ENCODE data around the gene RNF181.
"Not testable (repeated sequence)": the region's sequence is repeated elsewhere in the genome, so short reads cannot be mapped to it uniquely, and the experiment has no call there.

The RNF181 gene

GRCh38 chr2:85577386-85578242, 17.9 kb upstream of the RNF181 start, which contains the start of gene VAMP8:
TSS of gene VAMP8 (plus strand) at chr2:85577586. CDS start at chr2:85577647, 61 bp downstream.
- no peak for DNase-seq

GRCh38 chr2:85578243-85579180, 17.0 kb upstream of the RNF181 start:
- no peak for DNase-seq

GRCh38 chr2:85579266-85579935, 16.1 kb upstream of the RNF181 start:
- DNase-seq = no peak

- no peak for DNase-seq
These were observed 15.3 kb upstream of the RNF181 start for GRCh38 chr2:85580206-85580605.

- no peak for DNase-seq
These were observed 13.1 kb upstream of the RNF181 start for GRCh38 chr2:85582492-85582891.

- DNase-seq = no peak
These were observed 11.7 kb upstream of the RNF181 start for GRCh38 chr2:85583667-85584353.

GRCh38 chr2:85584354-85584856, 11.1 kb upstream of the RNF181 start, which contains the start of gene VAMP5:
TSS of gene VAMP5 (plus strand) at chr2:85584431. CDS start at chr2:85584491, 60 bp downstream.
- no peak for DNase-seq

- no peak for DNase-seq
These were observed 10.4 kb upstream of the RNF181 start for GRCh38 chr2:85584857-85585780.

- DNase-seq = no peak
These were observed 9.8 kb upstream of the RNF181 start for GRCh38 chr2:85585781-85586105.

GRCh38 chr2:85588236-85588635, 7.3 kb upstream of the RNF181 start:
- DNase-seq = no peak

GRCh38 chr2:85588645-85589044, 6.9 kb upstream of the RNF181 start:
- no peak for DNase-seq

- no peak for DNase-seq
These were observed 6.4 kb upstream of the RNF181 start for GRCh38 chr2:85589181-85589580.

GRCh38 chr2:85589982-85590791, 5.4 kb upstream of the RNF181 start:
- DNase-seq = no peak

GRCh38 chr2:85590950-85591349, 4.6 kb upstream of the RNF181 start:
- no peak for DNase-seq

- no peak for DNase-seq
These were observed 4.0 kb upstream of the RNF181 start for GRCh38 chr2:85591563-85591962.

GRCh38 chr2:85592299-85592698, 3.2 kb upstream of the RNF181 start:
- DNase-seq = not testable (repeated sequence)

GRCh38 chr2:85593023-85593422, 2.5 kb upstream of the RNF181 start:
- no peak for DNase-seq

- no peak for DNase-seq
These were observed 737 bp upstream of the RNF181 start for GRCh38 chr2:85594715-85595300.

- DNase-seq = no peak
These were observed 435 bp downstream of the RNF181 start for GRCh38 chr2:85596026-85596333.

All from NCI-H2171 (cell line).